Endothelial cell of umbilical vein (primary cell): Measurements from ENCODE around the gene FAM167B. TPM values are rescaled to one million over a fixed set of nuclear protein-coding genes. Genes with fewer than 3 reads are reported as not detected.
A peak's percentile ranks its signal among the peaks of the same experiment; 100 is the strongest.

ENCODE experiments used
- BruUV-seq: library from RNA; stranded (reverse); fragments of 400-500 nt; replicated peaks from 2 replicates; lab custom pipeline; 2021; lab: Mats Ljungman, UMichigan
- CTCF ChIA-PET: fragments of 300-600, 350-600 bp; sonication (Branson Sonifier 250); formaldehyde crosslinking; loops from one replicate; lab custom pipeline; 2021; ENCODE audit warnings: antibody characterized with exemption, inconsistent platforms; lab: Charles Lee
- POLR2A ChIA-PET: fragments of 300-600, 350-600 bp; sonication (Branson Sonifier 250); formaldehyde crosslinking; loops from one replicate; lab custom pipeline; 2021; ENCODE audit warnings: antibody characterized with exemption, inconsistent platforms; lab: Charles Lee
- DNase-seq: peaks from one replicate; pipeline ENCODE4 v3.0.0-alpha.2; 2011; ENCODE audit warnings: low read depth, low spot score
- FAIRE-seq: peaks from 2 replicates; lab custom pipeline; 2011; peaks lifted over from hg19 to GRCh38; lab: Jason Lieb, UNC
- H2AFZ ChIP-seq: 2 replicates; pipeline ENCODE4 v1.6.0; 2012; ENCODE audit warnings: low read depth, low read length, control low read depth, inconsistent platforms
- H3K27ac ChIP-seq: 2 replicates; pipeline ENCODE4 v1.5.1; 2011; ENCODE audit warnings: low read depth, mild to moderate bottlenecking, control low read depth, low read length, moderate library complexity; ENCODE audit not compliant: insufficient read depth
- H3K27me3 ChIP-seq, 2 experiments: 2 replicates each; pipeline versions ENCODE4 v1.6.0 to v1.6.1; 2011; ENCODE audit warnings: low read length in 2 of 2, mixed read lengths in 1 of 2; ENCODE audit not compliant: control insufficient read depth in 2 of 2, insufficient read depth in 2 of 2
- H3K36me3 ChIP-seq, 2 experiments: 2 replicates in 1 of 2; 3 replicates in 1 of 2; pipeline ENCODE4 v1.5.1; 2011; ENCODE audit warnings: low read length in 2 of 2, mild to moderate bottlenecking in 1 of 2, moderate library complexity in 1 of 2; ENCODE audit not compliant: control insufficient read depth in 2 of 2, insufficient read depth in 2 of 2; ENCODE audit errors: extremely low read depth in 1 of 2
- H3K4me1 ChIP-seq: 3 replicates; pipeline ENCODE4 v1.5.1; 2011; ENCODE audit warnings: mild to moderate bottlenecking, low read length; ENCODE audit not compliant: control insufficient read depth, insufficient read depth; ENCODE audit errors: extremely low read depth
- H3K4me2 ChIP-seq: 2 replicates; pipeline ENCODE4 v1.6.1; 2011; ENCODE audit warnings: low read length, control low read depth, mixed read lengths; ENCODE audit not compliant: insufficient read depth
- H3K4me3 ChIP-seq, 3 experiments: fragments of 200-600 bp in 1 of 3; sonication (generic), shearing (Covaris generic) in 1 of 3; replicated peaks in 1 of 3; 2 replicates each; pipeline ENCODE4 v1.5.1; 2011 to 2016; ENCODE audit warnings: control low read depth in 3 of 3, low read length in 3 of 3, mild to moderate bottlenecking in 2 of 3, inconsistent platforms in 1 of 3, low read depth in 1 of 3, moderate library complexity in 1 of 3; ENCODE audit not compliant: insufficient read depth in 1 of 3
- H3K79me2 ChIP-seq: 2 replicates; pipeline ENCODE4 v1.6.0; 2012; ENCODE audit warnings: low read length, inconsistent platforms; ENCODE audit not compliant: control insufficient read depth, insufficient read depth
- H3K9ac ChIP-seq: replicated peaks from 2 replicates; pipeline ENCODE3; 2011; ENCODE audit warnings: low read length, control low read depth; ENCODE audit not compliant: insufficient read depth; ENCODE audit errors: extremely low read depth
- H3K9me1 ChIP-seq: replicated peaks from 3 replicates; pipeline ENCODE4 v1.6.0; 2011; ENCODE audit warnings: mild to moderate bottlenecking, low read length; ENCODE audit not compliant: control insufficient read depth, insufficient read depth; ENCODE audit errors: extremely low read depth
- H3K9me3 ChIP-seq: replicated peaks from 2 replicates; pipeline ENCODE4 v1.5.1; 2012; ENCODE audit warnings: low read length, inconsistent platforms; ENCODE audit not compliant: control insufficient read depth, insufficient read depth
- H4K20me1 ChIP-seq: replicated peaks from 2 replicates; pipeline ENCODE3; 2011; ENCODE audit warnings: mild to moderate bottlenecking, low read length; ENCODE audit not compliant: control insufficient read depth, insufficient read depth; ENCODE audit errors: extremely low read depth
- EZH2 ChIP-seq: IDR thresholded peaks from 2 replicates; pipeline ENCODE4 v1.6.1; 2012; ENCODE audit warnings: borderline replicate concordance, low read depth, mild to moderate bottlenecking, moderate library complexity, low read length, inconsistent platforms; ENCODE audit not compliant: severe bottlenecking
- FOS ChIP-seq: IDR thresholded peaks from 2 replicates; pipeline ENCODE4 v1.6.1; 2011; ENCODE audit warnings: mild to moderate bottlenecking, low read length, moderate library complexity, borderline replicate concordance; ENCODE audit not compliant: insufficient read depth
- GATA2 ChIP-seq: IDR thresholded peaks from 2 replicates; pipeline ENCODE4 v1.7.0; 2011; ENCODE audit warnings: low read depth, mild to moderate bottlenecking, moderate library complexity, mixed read lengths, low read length; ENCODE audit not compliant: insufficient read length, insufficient read depth
- JUN ChIP-seq: IDR thresholded peaks from 2 replicates; pipeline ENCODE4 v1.6.1; 2011; ENCODE audit warnings: borderline replicate concordance, low read depth; ENCODE audit not compliant: insufficient read length, insufficient read depth
- MYC ChIP-seq: IDR thresholded peaks from one replicate; pipeline ENCODE4 v1.6.1; 2011; ENCODE audit warnings: mild to moderate bottlenecking, low read depth, low read length
- POLR2A ChIP-seq: IDR thresholded peaks from 2 replicates; pipeline ENCODE4 v1.6.1; 2012; ENCODE audit warnings: low read depth, mild to moderate bottlenecking, control low read depth, low read length
- POLR2AphosphoS5 ChIP-seq: IDR thresholded peaks from 2 replicates; pipeline ENCODE4 v1.6.1; 2012; ENCODE audit warnings: low read depth, mild to moderate bottlenecking, control low read depth, low read length, moderate library complexity; ENCODE audit not compliant: insufficient read depth
- dilution Hi-C: fragments of 300-500 bp; cut with MboI; formaldehyde crosslinking; loops from one replicate; pipeline ENCODE4 v1.15.0; 2019; ENCODE audit warnings: low sequenced_read_pairs; ENCODE audit not compliant: extremely low pct_ligation_motif_present
- intact Hi-C: fragments of 100-400 bp; cut with micrococcal nuclease; formaldehyde crosslinking; loops from one replicate; pipeline ENCODE4 v1.10.0; 2022
- polyA plus RNA-seq, 4 experiments: library from polyadenylated mRNA; depleted of rRNA in 3 of 4; stranded (reverse) in 3 of 4; unstranded in 1 of 4; fragments of >200 nt; gene quantifications; 2 replicates each; pipeline versions ENCODE4 v1.2.1 to v1.2.3, GENCODE V29; 2011 to 2012; ENCODE audit warnings: missing spikeins in 1 of 4
- total RNA-seq: library from RNA; stranded (reverse); gene quantifications from 2 replicates; pipeline ENCODE4 v1.2.3, GENCODE V29; 2021
- TF ChIP-seq, protein P1 (sequence below), 2 donors: IDR thresholded peaks; 1 replicate in 1 of 2; 2 replicates in 1 of 2; pipeline ENCODE4 v1.5.1; 2011; ENCODE audit warnings: low read length in 2 of 2, mild to moderate bottlenecking in 2 of 2, moderate library complexity in 2 of 2, control low read depth in 1 of 2, inconsistent platforms in 1 of 2, low read depth in 1 of 2; ENCODE audit not compliant: insufficient read depth in 1 of 2; ENCODE audit errors: extremely low read depth in 1 of 2
- TF ChIP-seq, protein P2 (sequence below): IDR thresholded peaks from 2 replicates; pipeline ENCODE4 v1.6.1; 2011; ENCODE audit not compliant: insufficient read depth, insufficient read length

The FAM167B gene
- total and polyA plus RNA-seq, 2 donors (not counting 3 experiments of a cell fraction or from before 2014, with no cell fraction given), result 2.1 to 5.6 TPM

DNA sequence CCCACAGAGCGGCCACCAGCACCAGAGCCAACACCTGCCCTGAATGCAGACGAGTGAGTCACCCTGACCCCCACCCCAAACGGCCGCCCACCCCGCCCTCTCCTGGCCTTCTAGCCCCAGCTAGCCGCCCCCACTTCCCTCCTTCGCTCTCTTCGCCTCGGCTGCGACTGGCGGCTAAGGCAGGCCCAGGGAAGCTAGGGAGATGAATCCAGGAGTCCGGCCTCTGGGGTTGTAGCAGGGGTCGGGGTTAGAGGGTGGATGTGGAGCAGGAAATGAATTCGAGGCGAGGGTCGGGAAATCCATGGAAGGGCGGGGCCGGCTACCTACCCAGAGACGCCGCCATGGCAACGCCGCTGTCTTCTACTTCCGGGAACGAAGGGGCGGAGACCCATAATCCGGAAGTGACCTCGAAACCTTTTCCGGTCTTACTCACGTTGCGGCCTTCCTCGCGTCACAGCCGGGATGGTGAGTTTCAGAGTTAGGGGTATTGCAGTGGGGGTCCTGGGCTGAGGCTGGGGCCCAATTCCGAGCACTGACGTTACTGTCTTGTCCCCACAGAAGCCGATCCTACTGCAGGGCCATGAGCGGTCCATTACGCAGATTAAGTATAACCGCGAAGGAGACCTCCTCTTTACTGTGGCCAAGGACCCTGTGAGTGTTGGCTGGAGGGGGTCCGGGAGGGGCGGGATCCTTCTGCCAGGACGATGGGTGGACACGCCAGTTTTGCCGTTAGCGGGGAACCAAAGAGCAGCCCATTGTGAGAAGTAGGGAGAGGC, 24.9 kb upstream of the FAM167B start, which contains the start of the genes EIF3I and TMEM234:
TSS of gene EIF3I (plus strand) at position 428 of the 776 bp plus-strand sequence. CDS start at position 463, 35 bp downstream.
TSS of gene TMEM234 (minus strand) at position 374 of the 776 bp plus-strand sequence. CDS start at position 343, 31 bp downstream.
- Histone ChIP-seq H3K9me1 (no peaks in the 10 kb centered on the region), H3K4me3 (peak within 1 kb of the TSS; percentile 79 to 81 (median 80)), H3K36me3 (peaks cover 7 to 8% of the 10 kb centered on the region in 2 experiments), H4K20me1 (no peaks in the 10 kb centered on the region), H3K27ac (peak within 1 kb of the TSS; percentile 98), H3K27me3 (no peaks in the 10 kb centered on the region), H2AFZ (peak within 1 kb of the TSS; percentile 83), H3K9me3 (no peaks in the 10 kb centered on the region), H3K79me2 (peaks cover 24% of the 10 kb centered on the region), H3K4me1 (peaks cover 26% of the 10 kb centered on the region), H3K9ac (peak within 1 kb of the TSS; percentile 98), H3K4me2 (peak within 1 kb of the TSS; percentile 86)
- no TSS peak for BruUV-seq
- peak; percentile 97 for FAIRE-seq
- TF ChIP-seq, protein P1, sequence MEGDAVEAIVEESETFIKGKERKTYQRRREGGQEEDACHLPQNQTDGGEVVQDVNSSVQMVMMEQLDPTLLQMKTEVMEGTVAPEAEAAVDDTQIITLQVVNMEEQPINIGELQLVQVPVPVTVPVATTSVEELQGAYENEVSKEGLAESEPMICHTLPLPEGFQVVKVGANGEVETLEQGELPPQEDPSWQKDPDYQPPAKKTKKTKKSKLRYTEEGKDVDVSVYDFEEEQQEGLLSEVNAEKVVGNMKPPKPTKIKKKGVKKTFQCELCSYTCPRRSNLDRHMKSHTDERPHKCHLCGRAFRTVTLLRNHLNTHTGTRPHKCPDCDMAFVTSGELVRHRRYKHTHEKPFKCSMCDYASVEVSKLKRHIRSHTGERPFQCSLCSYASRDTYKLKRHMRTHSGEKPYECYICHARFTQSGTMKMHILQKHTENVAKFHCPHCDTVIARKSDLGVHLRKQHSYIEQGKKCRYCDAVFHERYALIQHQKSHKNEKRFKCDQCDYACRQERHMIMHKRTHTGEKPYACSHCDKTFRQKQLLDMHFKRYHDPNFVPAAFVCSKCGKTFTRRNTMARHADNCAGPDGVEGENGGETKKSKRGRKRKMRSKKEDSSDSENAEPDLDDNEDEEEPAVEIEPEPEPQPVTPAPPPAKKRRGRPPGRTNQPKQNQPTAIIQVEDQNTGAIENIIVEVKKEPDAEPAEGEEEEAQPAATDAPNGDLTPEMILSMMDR (IDR thresholded peaks at IDR 0.05; ENCODE audit: extremely low read depth in 1 of 2, insufficient read depth in 1 of 2, low read depth in 1 of 2, low read length in 2 of 2), result no peak
- TF ChIP-seq JUN (peak; percentile 32), FOS (peak; percentile 51), EZH2 (no peak), POLR2AphosphoS5 (peak; percentile 82), GATA2 (no peak), MYC (no peak), POLR2A (peak; percentile 87)
- TF ChIP-seq, protein P2, sequence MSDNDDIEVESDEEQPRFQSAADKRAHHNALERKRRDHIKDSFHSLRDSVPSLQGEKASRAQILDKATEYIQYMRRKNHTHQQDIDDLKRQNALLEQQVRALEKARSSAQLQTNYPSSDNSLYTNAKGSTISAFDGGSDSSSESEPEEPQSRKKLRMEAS, result peak; percentile 56
- POLR2A ChIA-PET, result interaction anchor here (0.5 to 2.4 kb wide), 3 partner anchors 114 to 316 kb away, joined by 3 to 8 read pairs (median 5); partner anchors contain the start of genes KPNA6 and MARCKSL1
- intact Hi-C loops (loop anchor here (1.0 to 5.0 kb wide), 6 partner anchors 19 to 193 kb away; partner anchors contain the start of gene MARCKSL1), dilution Hi-C loops (no loop called here)
- peak; percentile 90 for DNase-seq
- CTCF ChIA-PET, result interaction anchor here (1.1 to 2.4 kb wide), 5 partner anchors 9 to 94 kb away, joined by 3 to 33 read pairs (median 4); no protein-coding TSS in a partner anchor
